ENCODE data around the gene ZNF800. TPM values are rescaled to one million over a fixed set of nuclear protein-coding genes. Genes with fewer than 3 reads are reported as not detected.
"Not testable (repeated sequence)": the region's sequence is repeated elsewhere in the genome, so short reads cannot be mapped to it uniquely, and the experiment has no call there.

Gene ZNF800
- 10 to 100 TPM; 37.2 to 41.4 (median 40.4) TPM for total RNA-seq

- peak; percentile 80 to 82 for ATAC-seq
- Mint-ChIP-seq H3K36me3 (ENCODE audit: insufficient read depth) (peaks cover 23% of the 10 kb centered on the region), H3K27me3 (ENCODE audit: low read depth) (no peaks in the 10 kb centered on the region), H3K4me3 (peak within 1 kb of the TSS; percentile 96), H3K9me3 (no peaks in the 10 kb centered on the region), H3K4me1 (ENCODE audit: low read depth) (peaks cover 63% of the 10 kb centered on the region)
- peak; percentile 86 for DNase-seq
Observed at GRCh38 chr7:127392566-127393367, at the start of gene ZNF800. ZNF800 (minus strand) TSS chr7:127392708; CDS start chr7:127391557, 1,151 bp downstream.

GRCh38 chr7:127440206-127440605 lies 47.7 kb upstream of the ZNF800 start:
- Mint-ChIP-seq H3K36me3 (ENCODE audit: insufficient read depth) (no peaks in the 10 kb centered on the region), H3K4me3 (no peak overlapping the region), H3K9me3 (no peaks in the 10 kb centered on the region), H3K27me3 (ENCODE audit: low read depth) (no peaks in the 10 kb centered on the region), H3K4me1 (ENCODE audit: low read depth) (no peaks in the 10 kb centered on the region)
- ATAC-seq (no peak), DNase-seq (no peak)

GRCh38 chr7:127438836-127439235 lies 46.3 kb upstream of the ZNF800 start:
- no peak for ATAC-seq
- Mint-ChIP-seq H3K27me3 (ENCODE audit: low read depth) (no peaks in the 10 kb centered on the region), H3K9me3 (no peaks in the 10 kb centered on the region)

GRCh38 chr7:127437837-127438236 lies 45.3 kb upstream of the ZNF800 start:
- H3K36me3 Mint-ChIP-seq (ENCODE audit: insufficient read depth), result no peaks in the 10 kb centered on the region
- H3K27me3 Mint-ChIP-seq (ENCODE audit: low read depth), result no peaks in the 10 kb centered on the region
- no peaks in the 10 kb centered on the region for H3K9me3 Mint-ChIP-seq
- no peak overlapping the region for H3K4me3 Mint-ChIP-seq
- DNase-seq (no peak), ATAC-seq (no peak)
- no peaks in the 10 kb centered on the region for H3K4me1 Mint-ChIP-seq (ENCODE audit: low read depth)

More at GRCh38 chr7:127438836-127439235, 46.3 kb upstream of the ZNF800 start:
- H3K36me3 Mint-ChIP-seq (ENCODE audit: insufficient read depth), result no peaks in the 10 kb centered on the region
- no peaks in the 10 kb centered on the region for H3K4me1 Mint-ChIP-seq (ENCODE audit: low read depth)
- DNase-seq, result no peak
- H3K4me3 Mint-ChIP-seq, result no peak overlapping the region

- ATAC-seq, result no peak
- Mint-ChIP-seq H3K36me3 (ENCODE audit: insufficient read depth) (no peaks in the 10 kb centered on the region), H3K4me3 (no peak overlapping the region)
Observed at GRCh38 chr7:127437241-127437640, 44.7 kb upstream of the ZNF800 start.

DNA sequence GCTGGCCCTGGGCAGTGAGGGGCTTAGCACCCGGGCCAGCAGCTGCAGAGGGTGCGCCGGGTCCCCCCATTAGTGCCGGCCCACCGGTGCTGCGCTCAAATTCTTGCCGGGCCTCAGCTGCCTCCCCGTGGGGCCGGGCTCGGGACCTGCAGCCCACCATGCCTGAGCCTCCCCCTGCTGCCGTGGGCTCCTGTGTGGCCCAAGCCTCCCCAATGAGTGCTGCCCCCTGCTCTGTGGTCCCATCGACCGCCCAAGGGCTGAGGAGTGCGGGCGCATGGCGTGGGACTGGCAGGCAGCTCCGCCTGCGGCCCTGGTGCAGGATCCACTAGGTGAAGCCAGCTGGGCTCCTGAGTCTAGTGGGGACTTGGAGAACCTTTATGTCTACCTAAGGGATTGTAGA lies 36.8 kb upstream of the ZNF800 start:
- not testable (repeated sequence) for DNase-seq; H3K4me3 Mint-ChIP-seq; ATAC-seq; H3K4me1 Mint-ChIP-seq (ENCODE audit: low read depth); H3K36me3 Mint-ChIP-seq (ENCODE audit: insufficient read depth); H3K9me3 Mint-ChIP-seq; H3K27me3 Mint-ChIP-seq (ENCODE audit: low read depth)

More at GRCh38 chr7:127437241-127437640, 44.7 kb upstream of the ZNF800 start:
- DNase-seq, result no peak
- Mint-ChIP-seq H3K27me3 (ENCODE audit: low read depth) (no peaks in the 10 kb centered on the region), H3K4me1 (ENCODE audit: low read depth) (no peaks in the 10 kb centered on the region), H3K9me3 (no peaks in the 10 kb centered on the region)

GRCh38 chr7:127419196-127419595 lies 26.7 kb upstream of the ZNF800 start:
- ATAC-seq, result no peak
- Mint-ChIP-seq H3K4me3 (no peak overlapping the region), H3K36me3 (ENCODE audit: insufficient read depth) (no peaks in the 10 kb centered on the region), H3K9me3 (no peaks in the 10 kb centered on the region), H3K27me3 (ENCODE audit: low read depth) (no peaks in the 10 kb centered on the region), H3K4me1 (ENCODE audit: low read depth) (peaks cover 31% of the 10 kb centered on the region)
- no peak for DNase-seq

GRCh38 chr7:127418459-127418858 lies 26.0 kb upstream of the ZNF800 start:
- Mint-ChIP-seq H3K9me3 (no peaks in the 10 kb centered on the region), H3K4me3 (no peak overlapping the region), H3K27me3 (ENCODE audit: low read depth) (no peaks in the 10 kb centered on the region), H3K4me1 (ENCODE audit: low read depth) (peaks cover 38% of the 10 kb centered on the region), H3K36me3 (ENCODE audit: insufficient read depth) (no peaks in the 10 kb centered on the region)
- ATAC-seq (no peak), DNase-seq (no peak)

DNA sequence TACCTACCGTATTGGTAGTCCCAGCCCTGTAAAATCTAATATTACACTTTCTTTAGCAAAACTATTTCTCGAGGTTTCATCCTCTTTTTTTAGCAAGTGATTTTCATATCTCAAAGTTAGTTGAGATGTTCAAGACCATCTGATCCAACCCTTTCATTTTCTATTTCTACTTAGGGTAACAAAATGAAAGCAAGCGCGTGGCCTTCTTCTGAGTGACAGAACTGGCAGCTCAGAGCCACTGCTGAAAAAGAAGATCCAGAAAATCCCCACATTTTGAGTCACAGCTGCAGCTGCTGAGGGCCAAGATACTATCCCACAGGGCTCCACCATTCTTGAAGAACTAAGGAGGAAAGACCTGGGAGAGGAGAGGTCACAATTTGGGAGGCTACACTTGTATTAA lies 24.8 kb upstream of the ZNF800 start:
- ATAC-seq (peak; percentile 21 to 26), DNase-seq (no peak)
- no peaks in the 10 kb centered on the region for H3K36me3 Mint-ChIP-seq (ENCODE audit: insufficient read depth)
- H3K4me3 Mint-ChIP-seq, result no peak overlapping the region
- no peaks in the 10 kb centered on the region for H3K27me3 Mint-ChIP-seq (ENCODE audit: low read depth)
- H3K9me3 Mint-ChIP-seq, result no peaks in the 10 kb centered on the region
- peaks cover 45% of the 10 kb centered on the region for H3K4me1 Mint-ChIP-seq (ENCODE audit: low read depth)

DNA sequence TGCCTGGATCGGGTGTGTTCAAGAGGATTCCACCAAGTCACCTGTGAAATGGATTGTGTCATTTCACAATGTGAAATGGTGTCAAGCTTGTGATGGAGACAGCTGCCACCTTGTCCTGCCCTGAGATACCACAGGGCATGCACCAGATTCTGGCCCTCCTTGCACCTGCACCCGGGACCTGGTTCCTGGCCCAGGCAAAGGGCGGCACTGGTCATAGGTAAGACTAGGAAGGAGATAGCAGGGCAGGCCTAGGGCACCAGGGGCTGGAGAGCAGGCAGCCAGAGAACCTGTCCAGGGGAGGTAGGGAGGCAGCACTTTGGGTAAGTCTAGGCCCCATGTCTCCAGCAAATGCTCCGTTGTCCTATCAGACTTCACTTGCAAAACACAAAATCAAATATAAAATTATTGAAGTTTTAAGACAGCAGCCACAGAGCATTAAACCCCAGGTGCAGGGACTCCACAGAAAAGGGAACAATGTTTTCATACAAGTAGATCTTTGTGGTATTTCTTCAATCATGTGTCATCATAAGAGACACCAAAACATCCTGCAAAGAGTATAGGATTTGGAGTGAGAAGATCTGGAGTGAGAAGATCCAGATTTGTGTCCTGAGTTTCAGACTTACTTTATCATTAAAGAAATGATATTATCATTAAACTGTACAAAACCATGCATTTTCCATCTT lies 22.7 kb upstream of the ZNF800 start:
- Mint-ChIP-seq H3K36me3 (ENCODE audit: insufficient read depth) (no peaks in the 10 kb centered on the region), H3K4me3 (no peak overlapping the region), H3K9me3 (no peaks in the 10 kb centered on the region), H3K27me3 (ENCODE audit: low read depth) (no peaks in the 10 kb centered on the region), H3K4me1 (ENCODE audit: low read depth) (peaks cover 51% of the 10 kb centered on the region)
- no peak for ATAC-seq
- DNase-seq, result no peak

- Mint-ChIP-seq H3K4me3 (peak overlapping the region; percentile 1), H3K27me3 (ENCODE audit: low read depth) (no peaks in the 10 kb centered on the region), H3K9me3 (no peaks in the 10 kb centered on the region), H3K4me1 (ENCODE audit: low read depth) (peaks cover 59% of the 10 kb centered on the region), H3K36me3 (ENCODE audit: insufficient read depth) (no peaks in the 10 kb centered on the region)
- DNase-seq, result no peak
- peak; percentile 77 for ATAC-seq
Observed at GRCh38 chr7:127413962-127414361, 21.5 kb upstream of the ZNF800 start.

GRCh38 chr7:127413326-127413725 lies 20.8 kb upstream of the ZNF800 start:
- ATAC-seq, result peak; percentile 23 to 26
- Mint-ChIP-seq H3K36me3 (ENCODE audit: insufficient read depth) (no peaks in the 10 kb centered on the region), H3K27me3 (ENCODE audit: low read depth) (no peaks in the 10 kb centered on the region), H3K4me1 (ENCODE audit: low read depth) (peaks cover 61% of the 10 kb centered on the region), H3K9me3 (no peaks in the 10 kb centered on the region), H3K4me3 (no peak overlapping the region)
- DNase-seq, result no peak

DNA sequence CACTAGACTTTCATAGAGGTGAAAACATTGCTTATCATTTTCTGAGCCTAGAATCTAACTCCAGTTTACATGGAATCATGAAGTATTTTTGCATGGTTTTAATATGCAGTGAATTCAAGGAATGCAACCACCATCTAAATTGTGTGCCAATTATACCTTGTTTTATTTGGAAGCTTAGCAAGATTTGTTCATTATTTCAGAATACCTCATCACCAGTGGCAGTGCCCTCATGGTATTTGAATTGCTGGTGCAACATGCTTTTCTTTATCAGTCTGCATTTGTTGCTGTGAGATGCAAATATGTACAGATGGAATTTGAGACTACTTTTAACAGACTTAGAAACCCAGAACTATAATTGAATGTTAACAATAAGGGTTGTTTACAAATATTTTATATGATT lies 18.7 kb upstream of the ZNF800 start:
- Mint-ChIP-seq H3K9me3 (no peaks in the 10 kb centered on the region), H3K27me3 (ENCODE audit: low read depth) (no peaks in the 10 kb centered on the region), H3K4me1 (ENCODE audit: low read depth) (peaks cover 50% of the 10 kb centered on the region), H3K4me3 (no peak overlapping the region), H3K36me3 (ENCODE audit: insufficient read depth) (no peaks in the 10 kb centered on the region)
- no peak for DNase-seq
- no peak for ATAC-seq

- H3K4me3 Mint-ChIP-seq, result no peak overlapping the region
- H3K4me1 Mint-ChIP-seq (ENCODE audit: low read depth), result peaks cover 44% of the 10 kb centered on the region
- no peaks in the 10 kb centered on the region for H3K27me3 Mint-ChIP-seq (ENCODE audit: low read depth)
- no peaks in the 10 kb centered on the region for H3K36me3 Mint-ChIP-seq (ENCODE audit: insufficient read depth)
- ATAC-seq, result no peak
- no peak for DNase-seq
- H3K9me3 Mint-ChIP-seq, result no peaks in the 10 kb centered on the region
Observed at GRCh38 chr7:127409629-127410028, 17.1 kb upstream of the ZNF800 start.

Measured in activated T-cell treated with anti-CD3 and anti-CD28 coated beads, Interleukin-2, amount 50 U/mL, for 4 hours (primary cell).